SH-SY5Y (cell line): Measurements from ENCODE around the gene SLC27A5.

Experiments
- GATA2 ChIP-seq: IDR thresholded peaks from 2 replicates; pipeline ENCODE4 v1.6.1; 2011; ENCODE audit warnings: mild to moderate bottlenecking, low read depth, low read length
- GATA3 ChIP-seq: IDR thresholded peaks from 2 replicates; pipeline ENCODE4 v1.6.1; 2011; ENCODE audit warnings: low read depth, mild to moderate bottlenecking, low read length, moderate library complexity

GRCh38 chr19:58557221-58558065, 45.7 kb upstream of the SLC27A5 start:
- TF ChIP-seq GATA2 = no peak
- TF ChIP-seq GATA3 = no peak
